Fibroblast of lung (primary cell): ENCODE measurements around the gene PTAR1. TPM values are rescaled to one million over a fixed set of nuclear protein-coding genes. Genes with fewer than 3 reads are reported as not detected.
A peak's percentile ranks its signal among the peaks of the same experiment; 100 is the strongest.

Experiments
- DNase-seq, 2 donors: peaks; one replicate each; pipeline versions ENCODE4 v3.0.0 to v3.0.0-alpha.2; 2010; ENCODE audit warnings: low read depth in 2 of 2
- H2AFZ ChIP-seq: 2 replicates; pipeline ENCODE4 v1.5.1; 2012; ENCODE audit warnings: low read length, control low read depth, inconsistent platforms
- H3K27ac ChIP-seq: 2 replicates; pipeline ENCODE4 v1.5.1; 2011; ENCODE audit warnings: low read length, control low read depth; ENCODE audit not compliant: insufficient read depth
- H3K27me3 ChIP-seq: 2 replicates; pipeline ENCODE4 v1.5.1; 2011; ENCODE audit warnings: mild to moderate bottlenecking, low read length; ENCODE audit not compliant: control insufficient read depth, insufficient read depth
- H3K36me3 ChIP-seq: 2 replicates; pipeline ENCODE4 v1.5.1; 2011; ENCODE audit warnings: low read length; ENCODE audit not compliant: control insufficient read depth, insufficient read depth
- H3K4me1 ChIP-seq: 2 replicates; pipeline ENCODE4 v1.5.1; 2011; ENCODE audit warnings: low read length; ENCODE audit not compliant: control insufficient read depth, insufficient read depth; ENCODE audit errors: extremely low read depth
- H3K4me2 ChIP-seq: 2 replicates; pipeline ENCODE4 v1.5.1; 2011; ENCODE audit warnings: low read length, control low read depth; ENCODE audit not compliant: insufficient read depth; ENCODE audit errors: extremely low read depth
- H3K4me3 ChIP-seq, 4 experiments: fragments of 200-600 bp in 1 of 4; sonication (generic) in 1 of 4; replicated peaks in 1 of 4; 2 replicates each; pipeline ENCODE4 v1.5.1; 2011 to 2016; ENCODE audit warnings: low read length in 4 of 4, low read depth in 3 of 4, mild to moderate bottlenecking in 3 of 4, control low read depth in 2 of 4, inconsistent platforms in 1 of 4, mixed read lengths in 1 of 4; ENCODE audit not compliant: insufficient read depth in 1 of 4; ENCODE audit errors: control extremely low read depth in 1 of 4
- H3K79me2 ChIP-seq: 2 replicates; pipeline ENCODE4 v1.5.1; 2012; ENCODE audit warnings: mild to moderate bottlenecking, low read length, inconsistent platforms; ENCODE audit not compliant: control insufficient read depth, insufficient read depth
- H3K9ac ChIP-seq: 2 replicates; pipeline ENCODE4 v1.5.1; 2011; ENCODE audit warnings: mild to moderate bottlenecking, low read length, control low read depth; ENCODE audit not compliant: insufficient read depth
- H3K9me3 ChIP-seq: 2 replicates; pipeline ENCODE4 v1.5.1; 2012; ENCODE audit warnings: low read depth, low read length; ENCODE audit not compliant: control insufficient read depth, insufficient read depth
- H4K20me1 ChIP-seq: 2 replicates; pipeline ENCODE4 v1.5.1; 2011; ENCODE audit warnings: low read length; ENCODE audit not compliant: control insufficient read depth, insufficient read depth; ENCODE audit errors: extremely low read depth
- CTCF ChIP-seq, 2 donors: IDR thresholded peaks in 1 of 2; conservative IDR thresholded peaks in 1 of 2; 1 replicate in 1 of 2; 2 replicates in 1 of 2; pipeline ENCODE4 v1.5.1; 2011 to 2012; ENCODE audit warnings: low read length in 2 of 2, control low read depth in 1 of 2, inconsistent platforms in 1 of 2, low read depth in 1 of 2, mild to moderate bottlenecking in 1 of 2
- EZH2 ChIP-seq: IDR thresholded peaks from 2 replicates; pipeline ENCODE4 v1.5.1; 2012; ENCODE audit warnings: low read length, control low read depth, mild to moderate bottlenecking; ENCODE audit errors: missing control alignments
- polyA plus RNA-seq, 2 donors: library from polyadenylated mRNA; depleted of rRNA in 1 of 2; stranded (reverse) in 1 of 2; unstranded in 1 of 2; fragments of >200 nt; gene quantifications; 2 replicates each; pipeline ENCODE4 v1.2.1, GENCODE V29; 2011 to 2012; ENCODE audit warnings: missing spikeins in 1 of 2
- total RNA-seq: library from RNA; depleted of rRNA; stranded (reverse); fragments of >200 nt; gene quantifications from 2 replicates; pipeline ENCODE4 v1.2.1, GENCODE V29; 2014

The PTAR1 gene
- total and polyA plus RNA-seq, 2 donors (not counting 1 experiment from before 2014, with no cell fraction given), result 21.7 to 115 TPM

- no peak for DNase-seq
- Histone ChIP-seq H3K4me2 (no peak overlapping the region), H3K9me3 (no peaks in the 10 kb centered on the region), H3K4me3 (no peak overlapping the region), H3K27me3 (no peaks in the 10 kb centered on the region), H3K27ac (no peak overlapping the region), H3K4me1 (peaks cover 5% of the 10 kb centered on the region), H3K36me3 (peaks cover 5% of the 10 kb centered on the region), H4K20me1 (no peaks in the 10 kb centered on the region), H3K9ac (no peak overlapping the region), H3K79me2 (peaks cover 57% of the 10 kb centered on the region), H2AFZ (no peak overlapping the region)
- TF ChIP-seq EZH2 (no peak), CTCF (conservative IDR thresholded peaks at IDR 0.05 in 1 of 2, IDR thresholded peaks at IDR 0.05 in 1 of 2; ENCODE audit: low read depth in 1 of 2, low read length in 2 of 2) (no peak)
These were observed 9.7 kb downstream of the PTAR1 start for GRCh38 chr9:69750085-69750484.

GRCh38 chr9:69748304-69748703 is 11.5 kb downstream of the PTAR1 start:
- Histone ChIP-seq H3K4me3 (no peak overlapping the region), H3K27me3 (no peaks in the 10 kb centered on the region), H3K9ac (no peak overlapping the region), H3K4me1 (peaks cover 5% of the 10 kb centered on the region), H4K20me1 (no peaks in the 10 kb centered on the region), H3K27ac (no peak overlapping the region), H2AFZ (no peak overlapping the region), H3K9me3 (no peaks in the 10 kb centered on the region), H3K4me2 (no peak overlapping the region), H3K79me2 (peaks cover 53% of the 10 kb centered on the region), H3K36me3 (peaks cover 5% of the 10 kb centered on the region)
- TF ChIP-seq CTCF (conservative IDR thresholded peaks at IDR 0.05 in 1 of 2, IDR thresholded peaks at IDR 0.05 in 1 of 2; ENCODE audit: low read depth in 1 of 2, low read length in 2 of 2), result no peak
- no peak for TF ChIP-seq EZH2
- peak in 1 of 2 donors; percentile 26 for DNase-seq

GRCh38 chr9:69746859-69747560 is 12.8 kb downstream of the PTAR1 start:
- peaks cover 5% of the 10 kb centered on the region for H3K36me3 ChIP-seq
- H3K4me2 ChIP-seq, result no peak overlapping the region
- peaks cover 5% of the 10 kb centered on the region for H3K4me1 ChIP-seq
- no peak for TF ChIP-seq EZH2
- no peak for TF ChIP-seq CTCF (conservative IDR thresholded peaks at IDR 0.05 in 1 of 2, IDR thresholded peaks at IDR 0.05 in 1 of 2; ENCODE audit: low read depth in 1 of 2, low read length in 2 of 2)
- no peak overlapping the region for H3K4me3 ChIP-seq
- no peak overlapping the region for H3K27ac ChIP-seq
- no peaks in the 10 kb centered on the region for H3K9me3 ChIP-seq
- H3K9ac ChIP-seq, result no peak overlapping the region
- no peak overlapping the region for H2AFZ ChIP-seq
- H3K27me3 ChIP-seq, result no peaks in the 10 kb centered on the region
- no peak for DNase-seq
- peaks cover 49% of the 10 kb centered on the region for H3K79me2 ChIP-seq
- no peaks in the 10 kb centered on the region for H4K20me1 ChIP-seq
